Right forelimb (tissue), 1 donor: ENCODE results near the gene WDR55.
A peak's percentile ranks its signal among the peaks of the same experiment; 100 is the strongest.
"Not testable (repeated sequence)": the region's sequence is repeated elsewhere in the genome, so short reads cannot be mapped to it uniquely, and the experiment has no call there.

Experiments used
- DNase-seq: peaks from one replicate; pipeline ENCODE4 v3.0.0-alpha.2; 2018

Gene WDR55

GRCh38 chr5:140660371-140660770 lies 4.3 kb upstream of the WDR55 start:
- not testable (repeated sequence) for DNase-seq

GRCh38 chr5:140664030-140664358 lies 710 bp upstream of the WDR55 start:
- DNase-seq = no peak

- not testable (repeated sequence) for DNase-seq
Observed at GRCh38 chr5:140671035-140671434, 6.3 kb downstream of the WDR55 start.

GRCh38 chr5:140671472-140672125 lies 6.9 kb downstream of the WDR55 start:
- DNase-seq = no peak

- no peak for DNase-seq
Observed at GRCh38 chr5:140672455-140673186, 7.9 kb downstream of the WDR55 start.

- no peak for DNase-seq
Observed at GRCh38 chr5:140673187-140673976, 8.7 kb downstream of the WDR55 start, which contains the start of gene DND1. DND1 (minus strand) TSS chr5:140673576; CDS start chr5:140673542, 34 bp downstream.

- no peak for DNase-seq
Observed at GRCh38 chr5:140674211-140674610, 9.5 kb downstream of the WDR55 start.

GRCh38 chr5:140674629-140675028 lies 9.9 kb downstream of the WDR55 start:
- DNase-seq = no peak

GRCh38 chr5:140677947-140678346 lies 13.2 kb downstream of the WDR55 start:
- no peak for DNase-seq

- DNase-seq = no peak
Observed at GRCh38 chr5:140678993-140679392, 14.3 kb downstream of the WDR55 start.

GRCh38 chr5:140690376-140690932 lies 25.8 kb downstream of the WDR55 start:
- DNase-seq = no peak

- DNase-seq = peak; percentile 89
Observed at GRCh38 chr5:140690941-140691924, 26.5 kb downstream of the WDR55 start, which contains the start of the genes HARS1 and HARS2. HARS1 (minus strand) TSS chr5:140691370; CDS start chr5:140691304, 66 bp downstream. HARS2 (plus strand) TSS chr5:140691455; CDS start chr5:140691649, 194 bp downstream.

- no peak for DNase-seq
Observed at GRCh38 chr5:140694276-140694675, 29.6 kb downstream of the WDR55 start.

GRCh38 chr5:140696891-140697492 lies 32.3 kb downstream of the WDR55 start:
- DNase-seq = no peak

GRCh38 chr5:140700177-140701144 lies 35.8 kb downstream of the WDR55 start, which contains the start of gene ZMAT2:
ZMAT2 (plus strand) TSS chr5:140700447; CDS start chr5:140700461, 14 bp downstream.
- DNase-seq = peak; percentile 87

- no peak for DNase-seq
Observed at GRCh38 chr5:140707812-140708211, 43.1 kb downstream of the WDR55 start.

- not testable (repeated sequence) for DNase-seq
Observed at GRCh38 chr5:140708787-140709186, 44.1 kb downstream of the WDR55 start.

- peak; percentile 82 for DNase-seq
Observed at GRCh38 chr5:140710899-140711552, 46.3 kb downstream of the WDR55 start.

- DNase-seq = no peak
Observed at GRCh38 chr5:140711794-140712193, 47.1 kb downstream of the WDR55 start.
